Measurements from ENCODE around the gene TST. TPM values are rescaled to one million over a fixed set of nuclear protein-coding genes. Genes with fewer than 3 reads are reported as not detected.

Gene TST
- polyA plus RNA-seq, 1 donor (not counting 4 experiments of a cell fraction or from before 2014, with no cell fraction given) = 19.9 TPM

- Histone ChIP-seq H3K27me3 (ENCODE audit: control insufficient read depth, extremely low read depth, insufficient read depth, low read length) (no peaks in the 10 kb centered on the region), H3K36me3 (ENCODE audit: control insufficient read depth in 2 of 2, extremely low read depth in 1 of 2, insufficient read depth in 2 of 2, low read length in 2 of 2) (peaks cover 0 to 3% of the 10 kb centered on the region in 2 experiments), H3K79me2 (ENCODE audit: control insufficient read depth, insufficient read depth, low read length) (peaks cover 7% of the 10 kb centered on the region), H3K9me3 (ENCODE audit: control insufficient read depth, low read depth, low read length) (no peaks in the 10 kb centered on the region), H3K4me2 (ENCODE audit: control insufficient read depth, extremely low read depth, insufficient read depth, low read depth, low read length) (no peak overlapping the region), H3K27ac (ENCODE audit: control insufficient read depth, insufficient read depth, low read length) (no peak overlapping the region), H4K20me1 (ENCODE audit: control insufficient read depth, extremely low read depth, insufficient read depth, low read length) (no peaks in the 10 kb centered on the region), H3K4me3 (ENCODE audit: control insufficient read depth in 2 of 3, extremely low read depth in 1 of 3, insufficient read depth in 2 of 3, low read depth in 1 of 3, low read length in 3 of 3) (no peak overlapping the region), H3K9me1 (ENCODE audit: control insufficient read depth, extremely low read depth, insufficient read depth, low read length) (no peaks in the 10 kb centered on the region), H2AFZ (ENCODE audit: control insufficient read depth, low read length) (no peak overlapping the region), H3K4me1 (ENCODE audit: control insufficient read depth, extremely low read depth, insufficient read depth, low read length) (peaks cover 8% of the 10 kb centered on the region), H3K9ac (ENCODE audit: control insufficient read depth, extremely low read depth, insufficient read depth, low read length) (no peak overlapping the region)
- TF ChIP-seq EZH2 (IDR thresholded peaks at IDR 0.05; ENCODE audit: low read length) (no peak), CTCF (optimal IDR thresholded peaks at IDR 0.05 in 1 of 3, IDR thresholded peaks at IDR 0.05 in 1 of 3, conservative IDR thresholded peaks at IDR 0.05 in 1 of 3; ENCODE audit: extremely low read depth in 1 of 3, insufficient read depth in 2 of 3, low read length in 3 of 3) (no peak)
- dilution Hi-C loops (cut with MboI; ENCODE audit: extremely low pct_ligation_motif_present, low sequenced_read_pairs) = no loop called here
- DNase-seq (ENCODE audit: low read depth, low spot score) (no peak), FAIRE-seq (no peak)
Measured at GRCh38 chr22:37016134-37016910, 2.9 kb downstream of the TST start.

DNA sequence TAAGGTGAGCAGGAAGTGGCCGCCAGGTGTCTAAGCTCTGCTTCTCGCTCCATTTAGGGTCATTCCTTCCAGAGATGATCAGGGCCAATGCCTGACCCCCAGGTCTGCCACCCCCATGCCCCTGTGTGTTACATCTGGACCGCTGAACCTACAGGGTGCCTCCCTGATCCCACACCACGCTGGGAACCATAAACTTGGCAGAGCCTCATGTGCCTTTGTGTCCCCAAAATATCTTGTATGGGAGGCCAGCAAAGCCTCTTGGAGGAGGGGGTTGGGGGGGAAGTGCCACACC lies 3.7 kb downstream of the TST start:
- Histone ChIP-seq H3K9me1 (ENCODE audit: control insufficient read depth, extremely low read depth, insufficient read depth, low read length) (no peaks in the 10 kb centered on the region), H2AFZ (ENCODE audit: control insufficient read depth, low read length) (no peak overlapping the region), H3K9ac (ENCODE audit: control insufficient read depth, extremely low read depth, insufficient read depth, low read length) (no peak overlapping the region), H3K27me3 (ENCODE audit: control insufficient read depth, extremely low read depth, insufficient read depth, low read length) (no peaks in the 10 kb centered on the region), H3K27ac (ENCODE audit: control insufficient read depth, insufficient read depth, low read length) (no peak overlapping the region), H3K4me2 (ENCODE audit: control insufficient read depth, extremely low read depth, insufficient read depth, low read depth, low read length) (no peak overlapping the region), H3K4me1 (ENCODE audit: control insufficient read depth, extremely low read depth, insufficient read depth, low read length) (peaks cover 7% of the 10 kb centered on the region), H3K36me3 (ENCODE audit: control insufficient read depth in 2 of 2, extremely low read depth in 1 of 2, insufficient read depth in 2 of 2, low read length in 2 of 2) (peaks cover 0 to 3% of the 10 kb centered on the region in 2 experiments), H3K4me3 (ENCODE audit: control insufficient read depth in 2 of 3, extremely low read depth in 1 of 3, insufficient read depth in 2 of 3, low read depth in 1 of 3, low read length in 3 of 3) (no peak overlapping the region), H4K20me1 (ENCODE audit: control insufficient read depth, extremely low read depth, insufficient read depth, low read length) (no peaks in the 10 kb centered on the region), H3K79me2 (ENCODE audit: control insufficient read depth, insufficient read depth, low read length) (peaks cover 4% of the 10 kb centered on the region), H3K9me3 (ENCODE audit: control insufficient read depth, low read depth, low read length) (no peaks in the 10 kb centered on the region)
- no peak for TF ChIP-seq EZH2 (IDR thresholded peaks at IDR 0.05; ENCODE audit: low read length)
- no peak for TF ChIP-seq CTCF (optimal IDR thresholded peaks at IDR 0.05 in 1 of 3, IDR thresholded peaks at IDR 0.05 in 1 of 3, conservative IDR thresholded peaks at IDR 0.05 in 1 of 3; ENCODE audit: extremely low read depth in 1 of 3, insufficient read depth in 2 of 3, low read length in 3 of 3)
- no peak for FAIRE-seq
- DNase-seq (ENCODE audit: low read depth, low spot score) = no peak
- dilution Hi-C loops (cut with MboI; ENCODE audit: extremely low pct_ligation_motif_present, low sequenced_read_pairs) = no loop called here
